Stimulated activated CD4-positive, alpha-beta T cell treated with anti-CD3 and anti-CD28 coated beads, Interleukin-15, amount 100 ng/mL, for 1 hour (primary cell): ENCODE data around the gene CCL22.

Experiments
- DNase-seq, 2 donors: peaks; one replicate each; pipeline ENCODE4 v3.0.0-alpha.2; 2020; ENCODE audit warnings: low read depth in 1 of 2, low spot score in 1 of 2

The CCL22 gene

GRCh38 chr16:57345666-57346204 is 12.8 kb upstream of the CCL22 start:
- DNase-seq: no peak

GRCh38 chr16:57347858-57348257 is 10.7 kb upstream of the CCL22 start:
- no peak for DNase-seq

- DNase-seq: no peak
Observed at GRCh38 chr16:57348327-57348726, 10.3 kb upstream of the CCL22 start.

GRCh38 chr16:57349212-57350031 is 9.2 kb upstream of the CCL22 start:
- no peak for DNase-seq

GRCh38 chr16:57352636-57353047 is 5.9 kb upstream of the CCL22 start:
- DNase-seq: no peak

- DNase-seq: no peak
Observed at GRCh38 chr16:57354311-57354710, 4.3 kb upstream of the CCL22 start.

GRCh38 chr16:57355898-57356414 is 2.6 kb upstream of the CCL22 start:
- no peak for DNase-seq

- no peak for DNase-seq
Observed at GRCh38 chr16:57356547-57356946, 2.0 kb upstream of the CCL22 start.

- no peak for DNase-seq
Observed at GRCh38 chr16:57357330-57358085, 1.1 kb upstream of the CCL22 start.

GRCh38 chr16:57358086-57358420 is 530 bp upstream of the CCL22 start:
- no peak for DNase-seq

- no peak for DNase-seq
Observed at GRCh38 chr16:57360321-57360935, 1.8 kb downstream of the CCL22 start.

- no peak for DNase-seq
Observed at GRCh38 chr16:57361404-57361803, 2.8 kb downstream of the CCL22 start.

GRCh38 chr16:57364143-57364542 is 5.6 kb downstream of the CCL22 start:
- DNase-seq: no peak

GRCh38 chr16:57366544-57367040 is 8.0 kb downstream of the CCL22 start:
- no peak for DNase-seq

GRCh38 chr16:57367116-57367752 is 8.7 kb downstream of the CCL22 start:
- DNase-seq: no peak

- DNase-seq: no peak
Observed at GRCh38 chr16:57371494-57372371, 13.2 kb downstream of the CCL22 start.

- DNase-seq: no peak
Observed at GRCh38 chr16:57372372-57373116, 14.0 kb downstream of the CCL22 start, which contains the start of gene CX3CL1. Gene CX3CL1, plus strand, starts transcription at chr16:57372490. Its CDS starts 79 bp downstream, at chr16:57372569.

GRCh38 chr16:57373117-57373947 is 14.7 kb downstream of the CCL22 start:
- no peak for DNase-seq
